ENCODE data around the gene ALPK1.

DNA sequence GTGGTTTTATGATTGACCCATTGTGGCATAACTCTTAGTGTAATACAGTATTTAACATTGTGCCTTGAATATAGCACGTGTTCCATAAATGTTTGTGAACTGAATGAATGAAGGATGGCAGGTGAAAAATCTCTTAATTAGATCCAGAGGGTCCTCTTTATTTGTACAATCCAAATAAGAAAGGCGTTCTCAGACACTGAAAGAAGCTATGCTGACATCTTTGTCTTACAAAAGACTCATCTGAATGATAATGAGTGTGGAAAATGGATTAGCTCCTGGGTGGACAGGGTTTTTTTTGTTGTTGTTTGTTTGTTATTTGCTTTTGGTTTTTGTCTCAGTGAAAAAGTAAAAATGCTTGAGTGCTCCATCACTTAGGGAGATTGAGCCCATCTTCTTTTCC is 156.2 kb downstream of the ALPK1 start:
- TF ChIP-seq, protein P1, sequence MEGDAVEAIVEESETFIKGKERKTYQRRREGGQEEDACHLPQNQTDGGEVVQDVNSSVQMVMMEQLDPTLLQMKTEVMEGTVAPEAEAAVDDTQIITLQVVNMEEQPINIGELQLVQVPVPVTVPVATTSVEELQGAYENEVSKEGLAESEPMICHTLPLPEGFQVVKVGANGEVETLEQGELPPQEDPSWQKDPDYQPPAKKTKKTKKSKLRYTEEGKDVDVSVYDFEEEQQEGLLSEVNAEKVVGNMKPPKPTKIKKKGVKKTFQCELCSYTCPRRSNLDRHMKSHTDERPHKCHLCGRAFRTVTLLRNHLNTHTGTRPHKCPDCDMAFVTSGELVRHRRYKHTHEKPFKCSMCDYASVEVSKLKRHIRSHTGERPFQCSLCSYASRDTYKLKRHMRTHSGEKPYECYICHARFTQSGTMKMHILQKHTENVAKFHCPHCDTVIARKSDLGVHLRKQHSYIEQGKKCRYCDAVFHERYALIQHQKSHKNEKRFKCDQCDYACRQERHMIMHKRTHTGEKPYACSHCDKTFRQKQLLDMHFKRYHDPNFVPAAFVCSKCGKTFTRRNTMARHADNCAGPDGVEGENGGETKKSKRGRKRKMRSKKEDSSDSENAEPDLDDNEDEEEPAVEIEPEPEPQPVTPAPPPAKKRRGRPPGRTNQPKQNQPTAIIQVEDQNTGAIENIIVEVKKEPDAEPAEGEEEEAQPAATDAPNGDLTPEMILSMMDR (conservative IDR thresholded peaks at IDR 0.05; ENCODE audit: low read length): no peak
- TF ChIP-seq EZH2phosphoT487 (IDR thresholded peaks at IDR 0.05; ENCODE audit: borderline replicate concordance, low read depth, low read length): no peak
